Cardiac muscle cell (in vitro differentiated cells and primary cell): ENCODE data around the gene ORC3. TPM values are rescaled to one million over a fixed set of nuclear protein-coding genes. Genes with fewer than 3 reads are reported as not detected.

Experiments used
- DNase-seq, 2 donors: peaks; one replicate each; pipeline versions ENCODE4 v3.0.0 to v3.0.0-alpha.2; 2010 to 2017; ENCODE audit warnings: low read depth in 1 of 2, low spot score in 1 of 2
- H3K27ac ChIP-seq: fragments of 200-600 bp; sonication (generic); 2 replicates; pipeline ENCODE4 v1.5.1; 2016
- H3K27me3 ChIP-seq: fragments of 200-600 bp; sonication (generic); 2 replicates; pipeline ENCODE4 v1.6.0; 2016; ENCODE audit warnings: control low read depth
- H3K36me3 ChIP-seq: fragments of 200-600 bp; sonication (generic); 2 replicates; pipeline ENCODE4 v1.5.1; 2016; ENCODE audit warnings: control low read depth
- H3K4me1 ChIP-seq: fragments of 200-600 bp; sonication (generic); 2 replicates; pipeline ENCODE4 v1.8.1; 2017; ENCODE audit warnings: low read depth, mild to moderate bottlenecking, mixed run types
- H3K4me3 ChIP-seq: fragments of 200-600 bp; sonication (generic); 2 replicates; pipeline ENCODE4 v1.5.1; 2016; ENCODE audit warnings: mild to moderate bottlenecking
- H3K9me3 ChIP-seq: fragments of 200-600 bp; sonication (generic); 2 replicates; pipeline ENCODE4 v1.5.1; 2017; ENCODE audit warnings: low read depth, mild to moderate bottlenecking, control low read depth
- polyA plus RNA-seq: library from polyadenylated mRNA; unstranded; fragments of >200 nt; fragmentation: Nextera tagmentation; extraction: Ambion mirVana; gene quantifications from 2 replicates; pipeline ENCODE4 v1.2.1, GENCODE V29; 2016
- total RNA-seq: library from RNA; depleted of rRNA; stranded (reverse); fragments of >200 nt; gene quantifications from 2 replicates; pipeline ENCODE4 v1.2.3, GENCODE V29; 2016
- TF ChIP-seq, protein P1 (sequence below): IDR thresholded peaks from 2 replicates; pipeline ENCODE4 v1.5.1; 2012; ENCODE audit warnings: low read depth, mild to moderate bottlenecking, low read length

Gene ORC3
- total and polyA plus RNA-seq, 2 experiments from 2014 or later: 21.5 to 40.8 TPM

DNA sequence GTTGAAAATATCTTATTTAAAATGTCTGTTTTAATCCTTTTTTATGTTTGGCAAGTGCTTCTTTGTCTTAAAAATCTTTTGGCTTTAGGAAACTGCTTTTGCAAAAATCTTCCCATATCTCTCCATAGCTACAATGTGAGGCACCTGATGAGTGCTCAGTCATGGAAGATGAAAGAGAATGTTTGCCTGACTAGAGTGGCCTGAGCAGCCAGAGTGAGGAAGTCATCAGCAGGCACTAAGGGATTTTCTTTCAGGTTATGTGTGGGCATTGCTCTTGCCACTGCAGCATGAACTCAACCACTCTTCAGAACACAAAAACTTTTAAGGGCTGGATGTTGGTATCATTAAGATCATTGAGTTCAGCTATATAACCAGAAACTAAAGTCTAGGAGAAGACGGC, 64.2 kb downstream of the ORC3 start:
- Histone ChIP-seq H3K27me3 (no peaks in the 10 kb centered on the region), H3K4me3 (no peak overlapping the region), H3K36me3 (peaks cover 3% of the 10 kb centered on the region), H3K27ac (no peak overlapping the region), H3K9me3 (no peaks in the 10 kb centered on the region), H3K4me1 (peaks cover 15% of the 10 kb centered on the region)
- DNase-seq: peak in 1 of 2 donors; percentile 19
- TF ChIP-seq, protein P1, sequence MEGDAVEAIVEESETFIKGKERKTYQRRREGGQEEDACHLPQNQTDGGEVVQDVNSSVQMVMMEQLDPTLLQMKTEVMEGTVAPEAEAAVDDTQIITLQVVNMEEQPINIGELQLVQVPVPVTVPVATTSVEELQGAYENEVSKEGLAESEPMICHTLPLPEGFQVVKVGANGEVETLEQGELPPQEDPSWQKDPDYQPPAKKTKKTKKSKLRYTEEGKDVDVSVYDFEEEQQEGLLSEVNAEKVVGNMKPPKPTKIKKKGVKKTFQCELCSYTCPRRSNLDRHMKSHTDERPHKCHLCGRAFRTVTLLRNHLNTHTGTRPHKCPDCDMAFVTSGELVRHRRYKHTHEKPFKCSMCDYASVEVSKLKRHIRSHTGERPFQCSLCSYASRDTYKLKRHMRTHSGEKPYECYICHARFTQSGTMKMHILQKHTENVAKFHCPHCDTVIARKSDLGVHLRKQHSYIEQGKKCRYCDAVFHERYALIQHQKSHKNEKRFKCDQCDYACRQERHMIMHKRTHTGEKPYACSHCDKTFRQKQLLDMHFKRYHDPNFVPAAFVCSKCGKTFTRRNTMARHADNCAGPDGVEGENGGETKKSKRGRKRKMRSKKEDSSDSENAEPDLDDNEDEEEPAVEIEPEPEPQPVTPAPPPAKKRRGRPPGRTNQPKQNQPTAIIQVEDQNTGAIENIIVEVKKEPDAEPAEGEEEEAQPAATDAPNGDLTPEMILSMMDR: no peak

DNA sequence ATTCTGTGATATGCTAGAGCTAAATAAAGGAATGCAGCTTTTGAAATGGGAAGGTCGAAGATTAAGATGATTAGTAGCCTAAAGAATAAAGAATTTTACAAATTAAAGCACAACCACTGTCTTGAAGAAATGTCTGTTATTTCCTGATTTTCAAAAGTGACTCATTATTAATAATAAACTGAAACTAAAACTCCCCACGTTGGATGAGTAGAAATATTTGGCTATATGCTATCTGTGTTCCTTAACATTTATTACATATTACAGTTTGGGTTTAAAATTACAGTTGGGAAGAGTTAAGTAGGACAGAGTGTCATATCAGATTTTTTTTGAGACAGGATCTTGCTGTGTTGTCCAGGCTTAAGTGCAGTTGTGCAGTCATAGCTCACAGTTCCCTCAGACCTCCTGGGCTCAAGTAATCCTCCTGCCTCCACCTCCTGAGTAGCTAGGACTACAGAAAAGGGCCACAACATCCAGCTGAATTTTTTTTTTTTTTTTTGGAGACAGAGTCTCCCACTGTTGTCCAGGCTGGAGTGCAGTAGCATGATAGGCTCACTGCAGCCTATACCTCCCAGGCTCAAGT, 65.0 kb downstream of the ORC3 start:
- Histone ChIP-seq H3K36me3 (peaks cover 3% of the 10 kb centered on the region), H3K27ac (no peak overlapping the region), H3K4me1 (peaks cover 15% of the 10 kb centered on the region), H3K27me3 (no peaks in the 10 kb centered on the region), H3K9me3 (no peaks in the 10 kb centered on the region), H3K4me3 (no peak overlapping the region)
- TF ChIP-seq, protein P1: no peak
- DNase-seq: peak in 1 of 2 donors; percentile 8

DNA sequence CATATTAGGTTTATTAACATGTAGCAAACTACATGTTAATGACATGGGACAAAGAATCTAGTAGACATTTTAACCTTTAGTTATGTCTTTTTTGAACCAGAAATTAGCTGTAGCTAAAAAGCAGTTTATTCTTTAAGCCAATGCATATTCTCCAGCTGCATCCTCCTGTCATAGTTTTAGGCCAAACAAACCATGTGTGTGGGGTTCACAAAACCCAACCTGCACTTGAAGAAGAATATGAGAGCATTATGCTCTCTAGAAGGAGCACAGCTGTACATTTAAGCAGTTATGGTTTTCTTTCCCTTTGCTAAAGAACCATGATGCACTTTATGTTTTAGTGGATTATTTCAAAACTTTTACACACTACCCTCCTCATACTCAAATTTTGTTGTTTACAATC, 65.9 kb downstream of the ORC3 start:
- no peak for DNase-seq
- peaks cover 3% of the 10 kb centered on the region for H3K36me3 ChIP-seq
- H3K9me3 ChIP-seq: no peaks in the 10 kb centered on the region
- H3K4me1 ChIP-seq: peaks cover 15% of the 10 kb centered on the region
- H3K27ac ChIP-seq: no peak overlapping the region
- TF ChIP-seq, protein P1: no peak
- H3K4me3 ChIP-seq: no peak overlapping the region
- no peaks in the 10 kb centered on the region for H3K27me3 ChIP-seq

DNA sequence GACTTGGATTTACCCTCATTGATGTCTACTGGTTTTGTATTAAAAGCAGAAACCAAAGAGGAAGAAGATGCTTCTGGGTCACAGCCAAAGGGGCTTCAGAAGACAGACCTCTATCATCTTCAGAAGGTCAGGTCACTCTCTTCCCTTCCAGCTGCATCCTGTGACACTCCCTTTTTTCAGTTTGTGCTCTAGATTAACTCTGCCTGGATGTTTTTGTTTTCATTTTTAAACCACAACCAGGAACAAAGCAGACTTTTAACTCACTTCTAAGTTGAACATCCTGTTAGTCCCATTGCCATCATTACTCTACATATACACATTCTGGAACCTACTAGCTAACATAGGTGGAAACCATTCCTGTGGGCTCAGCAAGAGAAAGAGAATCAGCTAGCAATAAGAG, 66.9 kb downstream of the ORC3 start:
- Histone ChIP-seq H3K27ac (no peak overlapping the region), H3K27me3 (no peaks in the 10 kb centered on the region), H3K36me3 (peaks cover 3% of the 10 kb centered on the region), H3K9me3 (no peaks in the 10 kb centered on the region), H3K4me1 (peaks cover 15% of the 10 kb centered on the region), H3K4me3 (no peak overlapping the region)
- peak in 1 of 2 donors; percentile 6 for DNase-seq
- TF ChIP-seq, protein P1: no peak

DNA sequence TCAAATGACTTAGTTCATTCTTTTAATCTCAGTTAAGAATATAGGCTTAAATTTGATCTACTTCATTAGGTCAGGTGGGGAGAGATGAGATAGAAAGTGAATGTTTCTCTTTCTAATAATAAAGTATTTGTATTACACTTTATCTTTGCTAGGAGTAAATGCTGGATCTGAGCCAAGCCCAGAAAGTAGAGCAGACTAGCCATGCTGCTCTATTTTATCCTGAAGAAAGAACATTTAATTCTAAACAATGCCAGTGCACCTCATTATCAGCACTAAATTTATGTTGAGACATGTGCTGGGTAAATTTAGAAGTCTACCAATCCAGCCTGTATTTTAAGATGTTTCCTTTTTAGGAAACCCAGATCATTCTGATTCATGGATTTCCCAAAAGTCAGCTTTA, 68.6 kb downstream of the ORC3 start:
- peaks cover 3% of the 10 kb centered on the region for H3K36me3 ChIP-seq
- H3K27ac ChIP-seq: peak overlapping the region; percentile 44
- peak; percentile 15 to 47 for DNase-seq
- H3K9me3 ChIP-seq: no peaks in the 10 kb centered on the region
- TF ChIP-seq, protein P1: no peak
- H3K4me1 ChIP-seq: peaks cover 20% of the 10 kb centered on the region
- no peaks in the 10 kb centered on the region for H3K27me3 ChIP-seq
- no peak overlapping the region for H3K4me3 ChIP-seq
